DOHH2 (cell line): ENCODE results near the gene PLEKHG4B.

Experiments used
- CTCF ChIP-seq: fragments of 200-600 bp; sonication (generic); IDR thresholded peaks from one replicate; pipeline ENCODE4 v1.5.1; 2014; ENCODE audit warnings: antibody characterized with exemption, mild to moderate bottlenecking, low read depth, low read length; ENCODE audit not compliant: poor library complexity, severe bottlenecking
- EZH2phosphoT487 ChIP-seq: fragments of 200-600 bp; sonication (generic); IDR thresholded peaks from 2 replicates; pipeline ENCODE4 v1.6.1; 2017; ENCODE audit warnings: borderline replicate concordance, mild to moderate bottlenecking, antibody characterized with exemption, low read length, moderate library complexity, mixed read lengths

DNA sequence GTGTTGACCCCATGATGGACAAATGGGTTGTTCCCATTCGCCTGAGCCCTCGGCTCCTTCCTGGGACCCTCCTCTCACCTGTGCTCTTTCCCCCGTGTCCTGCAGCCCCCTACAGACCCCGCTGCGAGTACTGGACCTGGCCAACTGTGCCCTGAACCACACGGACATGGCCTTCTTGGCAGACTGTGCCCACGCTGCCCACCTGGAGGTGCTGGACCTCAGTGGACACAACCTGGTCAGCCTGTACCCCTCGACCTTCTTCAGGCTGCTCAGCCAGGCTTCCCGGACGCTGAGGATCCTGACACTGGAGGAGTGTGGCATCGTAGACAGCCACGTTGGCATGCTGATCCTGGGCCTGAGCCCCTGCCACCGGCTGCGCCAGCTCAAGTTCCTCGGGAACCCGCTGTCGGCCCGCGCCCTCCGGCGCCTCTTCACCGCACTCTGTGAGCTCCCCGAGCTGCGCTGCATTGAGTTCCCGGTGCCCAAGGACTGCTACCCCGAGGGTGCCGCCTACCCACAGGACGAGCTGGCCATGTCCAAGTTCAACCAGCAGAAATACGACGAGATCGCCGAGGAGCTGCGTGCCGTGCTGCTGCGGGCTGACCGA is 102.7 kb downstream of the PLEKHG4B start:
- no peak for TF ChIP-seq CTCF
- no peak for TF ChIP-seq EZH2phosphoT487
